HG02840 (cell line): ENCODE results near the gene MYCN.
"Not testable (repeated sequence)": the region's sequence is repeated elsewhere in the genome, so short reads cannot be mapped to it uniquely, and the experiment has no call there.

Experiments used
- ATAC-seq: cut with Tn5 transposase; IDR thresholded peaks from one replicate; pipeline ENCODE4 v1.9.1; 2021; ENCODE audit warnings: mild to moderate bottlenecking, moderate library complexity, moderate number of reproducible peaks; ENCODE audit not compliant: unreplicated experiment, low FRiP score

Gene MYCN

DNA sequence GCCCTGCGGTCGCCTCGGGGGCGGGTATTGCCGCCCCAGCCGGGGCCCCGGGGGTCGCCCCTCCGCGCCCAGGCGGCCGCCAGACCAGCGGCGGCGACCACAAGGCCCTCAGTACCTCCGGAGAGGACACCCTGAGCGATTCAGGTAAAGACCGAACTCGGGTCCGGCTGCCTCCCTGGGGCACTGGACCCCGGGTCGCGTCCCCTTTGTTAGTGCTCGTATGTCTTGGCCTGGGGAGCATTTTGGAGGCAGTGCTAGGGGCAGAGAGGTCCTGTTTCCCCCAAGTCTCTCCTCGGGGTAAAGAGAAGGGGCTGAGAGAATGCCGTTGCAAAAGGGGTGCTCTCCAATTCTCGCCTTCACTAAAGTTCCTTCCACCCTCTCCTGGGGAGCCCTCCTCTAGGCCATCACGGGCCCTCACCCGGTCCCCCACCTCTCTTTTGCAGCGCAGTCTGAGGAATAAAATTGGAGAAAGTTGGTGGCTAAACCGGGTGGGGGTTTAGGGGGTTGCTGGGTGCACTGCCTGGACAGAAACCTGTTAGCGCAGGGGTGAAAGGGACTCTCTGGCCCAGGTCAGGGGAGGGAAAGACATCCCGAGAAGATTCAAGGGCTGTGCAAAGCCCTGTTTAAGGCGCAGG is 2.5 kb downstream of the MYCN start:
- ATAC-seq: no peak

DNA sequence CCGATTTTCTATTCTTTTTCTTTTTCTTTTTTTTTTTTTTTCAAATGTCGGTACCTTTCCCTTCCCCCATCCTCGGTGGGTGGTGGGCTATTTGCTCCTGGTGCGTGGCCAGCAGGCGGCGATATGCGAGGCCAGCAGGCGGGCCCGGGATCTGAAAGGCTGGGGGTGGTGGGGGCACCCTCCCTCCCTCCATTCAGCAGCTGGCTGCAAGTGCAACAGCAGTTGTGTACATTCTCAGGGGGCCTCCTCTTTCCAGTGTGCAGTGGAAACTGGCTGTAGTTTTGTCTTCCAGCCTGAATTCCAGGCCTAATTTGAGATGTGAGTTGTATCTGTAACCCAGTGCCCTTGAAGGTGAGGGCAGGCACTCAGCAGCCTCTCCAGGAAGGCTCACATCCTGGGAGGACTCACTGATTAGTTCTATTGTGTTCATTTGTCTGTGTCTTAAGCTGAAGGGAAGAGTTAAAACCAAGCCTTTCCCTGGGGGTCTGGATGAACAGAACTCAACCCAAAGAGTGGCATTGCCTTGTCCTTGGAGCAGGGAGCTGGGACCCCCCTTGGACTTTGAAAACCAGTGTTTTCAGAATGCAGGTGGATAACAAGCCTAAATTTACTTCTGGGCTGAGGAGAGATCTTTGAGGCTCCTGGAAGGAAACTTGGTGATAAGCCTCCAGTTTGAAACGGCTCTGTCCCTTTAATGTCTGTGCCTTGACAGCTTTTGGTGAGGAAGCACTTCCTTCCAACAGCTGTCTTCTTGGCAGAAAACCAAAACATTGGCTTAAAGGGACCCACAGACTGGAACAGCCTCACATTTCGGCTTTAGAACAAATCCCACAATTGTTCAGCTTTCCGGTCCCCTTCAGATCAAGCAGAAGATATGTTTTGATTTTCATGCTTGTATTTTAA is 3.3 kb downstream of the MYCN start:
- ATAC-seq: no peak

DNA sequence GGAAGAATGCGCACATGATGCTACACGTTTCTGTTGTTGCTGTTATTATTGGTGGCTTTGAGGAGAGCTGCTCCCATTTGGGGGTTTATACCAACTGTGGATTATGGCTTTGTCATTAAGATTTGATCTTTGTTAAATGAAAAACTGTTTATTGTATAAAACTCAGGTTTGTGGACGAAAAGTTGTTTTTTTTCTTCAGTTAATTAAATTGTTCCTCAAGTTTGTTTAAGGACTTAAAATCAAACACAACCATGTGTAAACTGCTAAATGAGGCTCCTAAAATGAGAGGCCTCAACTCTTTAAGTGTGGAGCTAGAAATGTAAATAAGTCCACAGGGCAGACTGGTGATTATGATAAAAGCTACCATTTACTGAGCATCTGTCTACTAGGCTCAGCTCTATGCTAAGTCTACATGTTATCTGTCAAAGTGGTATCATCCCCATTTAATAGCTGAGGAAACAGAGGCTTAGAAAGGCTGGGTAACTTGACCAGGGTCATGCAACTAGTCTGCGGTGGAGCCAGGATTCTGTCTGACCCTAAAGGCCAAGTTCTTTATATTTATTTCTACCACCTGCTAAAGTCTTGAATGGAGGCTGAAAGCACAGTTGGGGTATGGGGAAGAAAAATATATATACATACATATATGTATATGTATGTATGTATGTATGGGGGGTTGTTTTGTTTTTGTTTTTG is 4.1 kb downstream of the MYCN start:
- ATAC-seq: no peak

GRCh38 chr2:15945909-15946705 is 5.8 kb downstream of the MYCN start:
- no peak for ATAC-seq

DNA sequence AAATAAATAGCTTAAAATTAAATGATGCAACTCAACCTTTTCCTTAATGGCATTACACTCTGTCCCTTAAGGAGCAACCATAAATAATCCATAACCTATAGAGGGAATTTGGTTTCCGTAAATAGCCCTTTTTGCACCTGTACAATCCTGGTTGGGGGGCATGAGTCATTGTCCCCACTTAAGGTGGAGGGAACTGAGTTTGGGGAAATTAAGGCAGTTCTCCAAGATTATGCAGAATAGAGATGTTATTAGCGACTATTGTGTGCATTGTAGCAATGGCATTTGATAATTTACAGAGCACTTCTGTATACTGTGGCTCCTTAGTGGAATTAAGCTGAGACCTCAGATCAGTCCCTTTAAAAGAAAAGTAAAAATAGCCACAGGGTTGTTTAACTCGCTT is 6.6 kb downstream of the MYCN start:
- no peak for ATAC-seq

GRCh38 chr2:15947431-15947830 is 7.1 kb downstream of the MYCN start:
- no peak for ATAC-seq

- no peak for ATAC-seq
Observed at GRCh38 chr2:15948704-15948957, 8.3 kb downstream of the MYCN start.

DNA sequence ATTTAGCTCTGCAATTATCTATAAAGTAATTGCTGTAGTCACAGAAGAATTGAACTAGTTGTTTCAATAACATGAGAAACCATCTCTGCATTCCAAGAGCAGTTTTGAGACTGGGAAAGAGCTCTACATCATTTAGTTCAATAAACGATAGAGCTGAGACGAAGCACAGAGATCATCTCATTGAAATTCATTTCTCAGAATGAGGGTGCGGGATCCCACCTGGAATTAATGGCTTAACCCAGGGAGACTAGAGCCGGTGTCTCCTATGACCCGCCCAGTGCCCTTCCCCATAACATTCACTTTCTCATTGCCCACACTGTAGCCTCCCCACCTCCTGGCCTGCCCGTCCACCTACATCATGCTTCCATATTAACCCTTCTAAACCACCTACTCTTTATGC is 8.8 kb downstream of the MYCN start:
- no peak for ATAC-seq

DNA sequence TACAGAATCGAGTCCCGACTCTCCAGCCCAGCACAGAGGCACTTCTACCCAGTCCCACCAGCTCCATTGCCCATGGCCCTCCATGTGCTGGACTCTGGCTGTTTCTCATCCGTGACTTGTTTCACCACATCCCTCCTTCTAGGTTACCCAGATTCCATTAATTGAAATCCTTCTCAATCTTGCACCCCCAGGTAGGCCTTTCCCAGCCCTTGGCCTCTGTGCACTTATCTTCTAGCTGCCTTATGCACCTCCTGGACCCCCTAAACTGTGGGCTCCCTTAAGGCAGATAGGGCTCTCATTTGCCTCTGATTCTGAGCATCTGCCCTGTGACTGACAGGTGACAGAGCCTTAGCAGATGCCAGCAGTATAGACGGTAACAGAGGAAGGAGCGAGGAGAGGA is 9.2 kb downstream of the MYCN start:
- ATAC-seq: no peak

DNA sequence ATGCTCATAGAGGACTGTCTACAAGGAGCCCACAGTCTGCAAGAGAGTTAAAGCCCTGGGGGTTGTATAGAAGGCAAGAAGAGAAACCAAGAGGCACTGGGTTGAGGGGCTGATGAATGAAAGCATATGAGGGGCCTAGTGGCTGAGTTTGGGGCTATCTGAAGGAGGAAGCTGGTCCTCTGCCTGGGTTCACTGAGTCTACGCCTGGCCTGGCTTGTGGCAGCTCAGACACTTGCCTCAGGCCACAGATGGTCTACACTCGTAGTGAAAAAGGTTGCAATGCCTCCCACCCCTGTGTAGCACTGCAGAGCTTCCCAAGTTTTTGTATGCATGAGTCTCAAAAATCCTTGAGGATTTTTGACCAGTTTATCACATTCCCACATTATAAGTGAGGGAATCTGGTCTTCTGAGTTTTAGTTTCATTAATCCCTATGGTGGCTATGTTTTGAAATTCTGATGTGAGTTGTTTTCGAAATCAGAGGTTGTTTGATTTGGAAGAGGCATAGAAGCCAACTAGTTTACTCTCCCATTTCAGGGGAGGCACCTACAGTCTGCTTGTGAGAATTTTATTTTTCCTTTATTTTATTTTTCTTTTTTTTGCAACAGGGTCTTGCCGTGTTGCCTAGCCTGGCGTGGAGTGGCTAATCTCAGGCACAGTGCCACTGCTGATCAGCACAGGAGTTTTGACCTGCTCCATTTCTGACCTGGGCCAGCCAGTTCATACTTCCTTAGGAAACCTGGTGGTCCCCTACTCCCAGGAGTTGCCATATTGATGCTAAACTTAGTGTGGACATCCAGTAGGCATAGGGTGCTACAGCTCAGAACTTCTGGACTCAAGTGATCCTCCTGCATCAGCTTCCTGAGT is 10.0 kb downstream of the MYCN start:
- ATAC-seq: no peak

DNA sequence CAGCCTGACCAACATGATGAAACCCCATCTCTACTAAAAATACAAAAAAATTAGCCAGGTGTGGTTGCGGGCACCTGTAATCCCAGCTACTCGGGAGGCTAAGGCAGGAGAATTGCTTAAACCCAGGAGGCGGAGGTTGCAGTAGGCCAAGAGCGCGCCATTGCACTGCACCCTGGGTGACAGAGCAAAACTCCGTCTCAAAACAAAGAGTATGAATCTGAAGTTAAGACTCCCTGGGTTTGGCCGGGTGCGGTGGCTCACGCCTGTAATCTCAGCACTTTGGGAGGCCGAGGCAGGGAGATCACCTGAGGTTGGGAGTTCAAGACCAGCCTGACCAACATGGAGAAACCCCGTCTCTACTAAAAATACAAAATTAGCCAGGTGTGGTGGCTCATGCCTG is 11.6 kb downstream of the MYCN start:
- ATAC-seq: not testable (repeated sequence)

- no peak for ATAC-seq
Observed at GRCh38 chr2:15952451-15953146, 12.2 kb downstream of the MYCN start.

- no peak for ATAC-seq
Observed at GRCh38 chr2:15953147-15953630, 12.8 kb downstream of the MYCN start.

GRCh38 chr2:15953891-15954680 is 13.7 kb downstream of the MYCN start:
- ATAC-seq: no peak

DNA sequence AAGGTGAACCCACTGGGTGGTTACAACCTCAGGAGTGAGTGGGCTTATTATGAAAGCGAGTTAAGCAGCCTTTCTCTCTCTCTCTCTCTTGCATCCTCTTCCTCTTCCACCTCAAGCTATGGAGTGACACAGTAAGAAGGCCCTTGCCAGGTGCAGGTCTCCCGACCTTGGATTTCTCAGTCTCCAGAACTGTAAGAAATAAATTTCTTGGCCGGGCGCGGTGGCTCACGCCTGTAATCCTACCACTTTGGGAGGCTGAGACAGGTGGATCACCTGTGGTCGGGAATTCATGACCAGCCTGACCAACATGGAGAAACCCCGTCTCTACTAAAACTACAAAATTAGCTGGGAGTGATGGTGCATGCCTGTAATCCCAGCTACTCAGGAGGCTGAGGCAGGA is 14.4 kb downstream of the MYCN start:
- no peak for ATAC-seq

DNA sequence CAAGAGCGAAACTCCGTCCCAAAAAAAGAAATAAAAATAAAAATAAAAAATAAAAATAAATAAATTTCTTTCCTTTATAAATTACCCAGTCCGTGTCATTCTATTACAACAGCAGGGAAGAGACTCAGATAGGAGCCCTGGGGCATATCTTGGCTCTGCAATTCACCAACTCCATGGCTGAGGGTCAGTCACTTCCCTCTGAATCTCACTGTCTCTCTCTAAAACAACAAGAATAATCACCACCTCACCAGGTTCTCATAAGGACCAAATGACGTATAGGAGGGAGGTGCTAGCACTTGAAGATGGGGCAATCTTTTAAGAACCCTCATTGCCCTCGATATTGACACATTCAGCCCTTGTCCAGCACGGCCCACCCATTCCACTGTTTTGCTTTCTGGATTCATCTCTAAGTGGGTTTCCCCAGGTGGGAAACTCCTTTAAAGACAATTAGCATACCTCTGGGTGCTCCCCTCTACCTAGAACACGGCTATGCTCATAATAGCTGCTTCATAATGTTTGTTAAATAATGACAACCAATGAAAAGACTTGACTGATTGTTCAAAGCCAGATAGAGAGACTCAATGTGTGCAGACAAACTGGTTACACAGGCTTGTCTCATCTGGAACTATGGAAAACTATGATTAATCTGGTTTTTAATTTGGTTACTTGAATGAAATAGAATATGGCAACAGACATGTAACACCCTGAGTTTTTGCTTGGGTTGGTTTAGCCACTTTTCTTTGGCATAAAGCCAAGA is 15.1 kb downstream of the MYCN start:
- ATAC-seq: no peak

GRCh38 chr2:15956230-15956629 is 15.9 kb downstream of the MYCN start:
- ATAC-seq: no peak
